HepG2 (cell line): ENCODE results near the gene WWP2. TPM values are rescaled to one million over a fixed set of nuclear protein-coding genes. Genes with fewer than 3 reads are reported as not detected.

Experiments
- ARID4A ChIP-seq: sonication (generic); formaldehyde crosslinking; IDR thresholded peaks from 2 replicates; pipeline ENCODE4 v1.5.0; 2020; ENCODE audit warnings: mild to moderate bottlenecking, missing genetic modification reagents, borderline replicate concordance
- CEBPZ ChIP-seq: IDR thresholded peaks from 2 replicates; pipeline ENCODE4 v1.6.1; 2012; ENCODE audit warnings: low read length, improper control_type of control experiment
- HBP1 ChIP-seq: IDR thresholded peaks from 2 replicates; pipeline ENCODE4 v1.6.1; 2016; ENCODE audit warnings: low read depth, control low read depth
- HNF1A ChIP-seq, 2 experiments: sonication (generic) in 1 of 2; formaldehyde crosslinking in 1 of 2; IDR thresholded peaks; 2 replicates each; pipeline versions ENCODE4 v1.4.0 to v1.6.1; 2016 to 2020; ENCODE audit warnings: borderline replicate concordance in 1 of 2, low read depth in 1 of 2, mild to moderate bottlenecking in 1 of 2, missing genetic modification reagents in 1 of 2
- PAXIP1 ChIP-seq: sonication (generic); formaldehyde crosslinking; conservative IDR thresholded peaks from 2 replicates; pipeline ENCODE4 v1.4.0; 2020; ENCODE audit warnings: mild to moderate bottlenecking, missing genetic modification reagents, moderate library complexity
- TFDP1 ChIP-seq: IDR thresholded peaks from 2 replicates; pipeline ENCODE4 v1.6.1; 2016; ENCODE audit warnings: missing compliant biosample characterization, missing genetic modification reagents, borderline replicate concordance
- polyA plus RNA-seq, 8 experiments: library from polyadenylated mRNA; depleted of rRNA in 3 of 8; stranded (reverse) in 7 of 8; unstranded in 1 of 8; fragments of >200 nt; fragmentation: Illumina TruSeq in 4 of 8; extraction: Trizol in 4 of 8; gene quantifications; 2 replicates each; pipeline versions ENCODE4 v1.2.1 to v1.2.3, GENCODE V29; 2011 to 2016; ENCODE audit warnings: low read depth in 4 of 8, missing spikeins in 1 of 8, mixed read lengths in 1 of 8; ENCODE audit not compliant: insufficient read depth in 1 of 8
- total RNA-seq, 5 experiments: library from RNA; depleted of rRNA; stranded (reverse); fragments of >200 nt; fragmentation: Illumina TruSeq; extraction: Trizol; gene quantifications; 2 replicates each; pipeline ENCODE4 v1.2.3, GENCODE V29; 2016; ENCODE audit warnings: low read depth in 1 of 5

Gene WWP2
- total and polyA plus RNA-seq, 2 of the 13 experiments (the other 11 are each of a cell fraction or from before 2014, with no cell fraction given), result 11.4 to 28.2 TPM

- TF ChIP-seq CEBPZ, result no peak
- TF ChIP-seq HBP1 (CRISPR knock-in tag), result no peak
- TF ChIP-seq HNF1A (IDR thresholded peaks at IDR 0.05; ENCODE audit: low read depth), result peak; percentile 14; the same call in 1 of the 2 replicates
- no peak for TF ChIP-seq HNF1A (CRISPR knock-in tag; IDR thresholded peaks at IDR 0.05; ENCODE audit: borderline replicate concordance)
- peak; percentile 74; the same call in 1 of the 2 replicates for TF ChIP-seq PAXIP1 (CRISPR knock-in tag)
- TF ChIP-seq ARID4A (CRISPR knock-in tag), result no peak
- TF ChIP-seq TFDP1 (CRISPR knock-in tag), result no peak
These were observed 77.8 kb downstream of the WWP2 start (continued) for GRCh38 chr16:69839798-69840409.
